HCT116 (cell line): Measurements from ENCODE around the gene CD72. TPM values are rescaled to one million over a fixed set of nuclear protein-coding genes. Genes with fewer than 3 reads are reported as not detected.
A peak's percentile ranks its signal among the peaks of the same experiment; 100 is the strongest.

ENCODE experiments used
- ATAC-seq: fragments of 200-7000 bp; cut with Tn5 transposase; 2 replicates; pipeline ENCODE4 v1.9.1; 2020; ENCODE audit warnings: mild to moderate bottlenecking, moderate library complexity
- BruUV-seq: library from RNA; stranded (reverse); fragments of 400-500 nt; replicated peaks from 2 replicates; lab custom pipeline; 2021; lab: Mats Ljungman, UMichigan
- CTCF ChIA-PET: fragments of 300-600 bp; sonication (Branson Sonifier 250); formaldehyde crosslinking; loops from one replicate; lab custom pipeline; 2021; ENCODE audit warnings: antibody characterized with exemption; lab: Charles Lee
- POLR2A ChIA-PET: fragments of 300-600, 350-600 bp; sonication (Branson Sonifier 250); formaldehyde crosslinking; loops from one replicate; lab custom pipeline; 2021; ENCODE audit warnings: antibody characterized with exemption; lab: Charles Lee
- RAD21 ChIA-PET, 2 experiments: fragments of 300-600 bp; sonication (Branson Sonifier 250); formaldehyde crosslinking; loops; one replicate each; lab custom pipeline; 2023; ENCODE audit warnings: low total read pairs in 2 of 2; ENCODE audit not compliant: uncharacterized antibody in 2 of 2, unreplicated experiment in 2 of 2, low non-redundant PET in 1 of 2; lab: Charles Lee
- DNase-seq: peaks from one replicate; pipeline ENCODE4 v3.0.0-alpha.2; 2010; ENCODE audit warnings: low read depth, low spot score
- H2AFZ ChIP-seq: fragments of 200-600 bp; shearing (Covaris generic), sonication (generic); 2 replicates; pipeline ENCODE4 v1.6.1; 2017; ENCODE audit warnings: low read depth, mixed run types, mixed read lengths, antibody characterized with exemption, low read length; ENCODE audit not compliant: poor library complexity, severe bottlenecking
- H3K27ac ChIP-seq: 2 replicates; pipeline ENCODE4 v1.5.1; 2012; ENCODE audit warnings: low read depth, low read length
- H3K27me3 ChIP-seq: fragments of 200-600 bp; sonication (generic); 2 replicates; pipeline ENCODE4 v1.6.1; 2016; ENCODE audit warnings: mixed run types, low read length, mixed read lengths; ENCODE audit not compliant: insufficient read depth
- H3K36me3 ChIP-seq, 2 experiments: fragments of 200-500 bp in 1 of 2; fragments of 200-600 bp in 1 of 2; sonication (Bioruptor generic) in 1 of 2; sonication (generic) in 1 of 2; 2 replicates each; pipeline versions ENCODE4 v1.5.1 to v1.6.1; 2014 to 2016; ENCODE audit warnings: low read length in 2 of 2, inconsistent platforms in 1 of 2, mixed read lengths in 1 of 2, mixed run types in 1 of 2; ENCODE audit not compliant: insufficient read depth in 2 of 2, control insufficient read depth in 1 of 2
- H3K4me1 ChIP-seq, 2 experiments: fragments of 200-600 bp in 1 of 2; sonication (generic) in 1 of 2; 2 replicates each; pipeline versions ENCODE4 v1.5.1 to v1.6.1; 2012 to 2017; ENCODE audit warnings: low read length in 2 of 2, inconsistent platforms in 1 of 2, mild to moderate bottlenecking in 1 of 2, mixed read lengths in 1 of 2, mixed run types in 1 of 2, moderate library complexity in 1 of 2; ENCODE audit not compliant: insufficient read depth in 2 of 2, control insufficient read depth in 1 of 2
- H3K4me2 ChIP-seq: fragments of 200-600 bp; sonication (generic); 2 replicates; pipeline ENCODE4 v1.6.1; 2017; ENCODE audit warnings: mixed run types, low read length, mixed read lengths
- H3K4me3 ChIP-seq, 2 experiments: fragments of 200-600 bp in 1 of 2; sonication (generic) in 1 of 2; replicated peaks in 1 of 2; 2 replicates each; pipeline ENCODE4 v1.5.1; 2011 to 2016; ENCODE audit warnings: low read length in 2 of 2, control low read depth in 1 of 2, low read depth in 1 of 2, mild to moderate bottlenecking in 1 of 2, mixed read lengths in 1 of 2, mixed run types in 1 of 2
- H3K79me2 ChIP-seq: fragments of 200-600 bp; sonication (generic); 2 replicates; pipeline ENCODE4 v1.6.1; 2017; ENCODE audit warnings: mild to moderate bottlenecking, mixed run types, low read length, moderate library complexity, mixed read lengths; ENCODE audit not compliant: insufficient read depth
- H3K9ac ChIP-seq: fragments of 200-600 bp; sonication (generic); 2 replicates; pipeline ENCODE4 v1.6.1; 2016; ENCODE audit warnings: low read length, mixed read lengths
- H3K9me2 ChIP-seq: fragments of 200-600 bp; sonication (generic), shearing (Covaris generic); 2 replicates; pipeline ENCODE4 v1.6.1; 2017; ENCODE audit warnings: mixed run types, mild to moderate bottlenecking, moderate library complexity; ENCODE audit not compliant: insufficient read depth
- H3K9me3 ChIP-seq, 2 experiments: fragments of 200-500 bp in 1 of 2; fragments of 200-600 bp in 1 of 2; sonication (Bioruptor generic) in 1 of 2; sonication (generic) in 1 of 2; 2 replicates each; pipeline ENCODE4 v1.6.1; 2014 to 2017; ENCODE audit warnings: low read length in 2 of 2, mixed read lengths in 2 of 2, inconsistent platforms in 1 of 2, low read depth in 1 of 2, mild to moderate bottlenecking in 1 of 2, mixed run types in 1 of 2, moderate library complexity in 1 of 2; ENCODE audit not compliant: control insufficient read depth in 1 of 2, insufficient read depth in 1 of 2
- H4K20me1 ChIP-seq: fragments of 200-600 bp; sonication (generic), shearing (Covaris generic); 2 replicates; pipeline ENCODE4 v1.6.1; 2017; ENCODE audit warnings: mixed run types, mild to moderate bottlenecking, moderate library complexity; ENCODE audit not compliant: insufficient read depth
- CEBPB ChIP-seq: IDR thresholded peaks from 2 replicates; pipeline ENCODE4 v1.6.1; 2012; ENCODE audit warnings: low read depth
- ELF1 ChIP-seq: IDR thresholded peaks from 2 replicates; pipeline ENCODE4 v1.6.1; 2012; ENCODE audit warnings: low read depth, borderline replicate concordance
- EZH2phosphoT487 ChIP-seq: fragments of 200-600 bp; IDR thresholded peaks from 2 replicates; pipeline ENCODE4 v1.6.1; 2018; ENCODE audit warnings: antibody characterized with exemption, borderline replicate concordance
- FOSL1 ChIP-seq: IDR thresholded peaks from 2 replicates; pipeline ENCODE4 v1.6.1; 2012; ENCODE audit warnings: low read depth
- JUND ChIP-seq: IDR thresholded peaks from 2 replicates; pipeline ENCODE4 v1.6.1; 2012
- MAX ChIP-seq: IDR thresholded peaks from 2 replicates; pipeline ENCODE4 v1.6.1; 2012
- RAD21 ChIP-seq: IDR thresholded peaks from 2 replicates; pipeline ENCODE4 v1.6.1; 2012; ENCODE audit warnings: low read depth, mild to moderate bottlenecking
- REST ChIP-seq: IDR thresholded peaks from 2 replicates; pipeline ENCODE4 v1.6.1; 2012; ENCODE audit warnings: low read depth
- SP1 ChIP-seq: IDR thresholded peaks from 2 replicates; pipeline ENCODE4 v1.6.1; 2012; ENCODE audit warnings: low read depth
- SRF ChIP-seq: IDR thresholded peaks from 2 replicates; pipeline ENCODE4 v1.6.1; 2012; ENCODE audit warnings: low read depth
- ZBTB33 ChIP-seq: IDR thresholded peaks from 2 replicates; pipeline ENCODE4 v1.6.1; 2011; ENCODE audit warnings: mild to moderate bottlenecking, low read length, moderate library complexity; ENCODE audit not compliant: insufficient replicate concordance; ENCODE audit errors: extremely low read depth
- ZFX ChIP-seq: fragments of 450-650 bp; IDR thresholded peaks from 2 replicates; pipeline ENCODE4 v1.6.1; 2017
- intact Hi-C: fragments of 100-400 bp; cut with micrococcal nuclease; formaldehyde crosslinking; loops from 2 replicates; pipeline ENCODE4 v1.10.0; 2022
- total RNA-seq: library from RNA; stranded (reverse); gene quantifications from one replicate; pipeline ENCODE4 v1.2.1, GENCODE V29; 2021; ENCODE audit not compliant: unreplicated experiment

Gene CD72
- total RNA-seq, 1 experiment from 2014 or later, result 1.6 TPM

- no peaks in the 10 kb centered on the region for H3K27me3 ChIP-seq
- peaks cover 5 to 17% of the 10 kb centered on the region in 2 experiments; a peak in 3 of 4 replicates for H3K36me3 ChIP-seq
- no peak overlapping the region for H2AFZ ChIP-seq
- no peaks in the 10 kb centered on the region for H4K20me1 ChIP-seq
- H3K27ac ChIP-seq, result no peak overlapping the region
- intact Hi-C loops, result no loop called here
- H3K9me2 ChIP-seq, result no peaks in the 10 kb centered on the region
- peaks cover 27 to 60% of the 10 kb centered on the region in 2 experiments; a peak in 3 of 4 replicates for H3K4me1 ChIP-seq
- TF ChIP-seq MAX, result no peak
- TF ChIP-seq SRF, result no peak
- no peak for TF ChIP-seq CEBPB
- TF ChIP-seq ZBTB33, result no peak
- no peak for TF ChIP-seq ZFX
- no peak for TF ChIP-seq SP1
- no peak for TF ChIP-seq JUND
- no peak for TF ChIP-seq REST
- TF ChIP-seq ELF1, result no peak
- no peak for TF ChIP-seq RAD21
- TF ChIP-seq EZH2phosphoT487, result no peak
- TF ChIP-seq FOSL1, result no peak
- H3K9me3 ChIP-seq, result no peaks in the 10 kb centered on the region
- no peak overlapping the region for H3K4me3 ChIP-seq
- H3K79me2 ChIP-seq, result peaks cover 28% of the 10 kb centered on the region; the same call in 1 of the 2 replicates
- H3K4me2 ChIP-seq, result peak overlapping the region; percentile 87; the same call in 1 of the 2 replicates
- POLR2A ChIA-PET, result interaction anchor here (3.0 kb wide), 1 partner anchor 23 kb away, joined by 16 read pairs; the partner anchor contains the start of gene TPM2
- CTCF ChIA-PET, result interaction anchor here (1.8 kb wide), 1 partner anchor 31 kb away, joined by 11 read pairs; no protein-coding TSS in a partner anchor
- RAD21 ChIA-PET, result no interaction called here
- H3K9ac ChIP-seq, result no peak overlapping the region
- ATAC-seq (no peak), DNase-seq (no peak)
- no TSS peak for BruUV-seq
Observed at GRCh38 chr9:35666045-35666444, 47.8 kb upstream of the CD72 start.
